CD4-positive, alpha-beta memory T cell (primary cell): ENCODE measurements around the gene HMCES. TPM values are rescaled to one million over a fixed set of nuclear protein-coding genes. Genes with fewer than 3 reads are reported as not detected.
A peak's percentile ranks its signal among the peaks of the same experiment; 100 is the strongest.
"Not testable (repeated sequence)": the region's sequence is repeated elsewhere in the genome, so short reads cannot be mapped to it uniquely, and the experiment has no call there.

Source experiments
- CTCF ChIA-PET: fragments of 350-600 bp; sonication (Branson Sonifier 250); formaldehyde crosslinking; loops from one replicate; lab custom pipeline; 2021; ENCODE audit warnings: inconsistent platforms; ENCODE audit not compliant: partially characterized antibody; lab: Charles Lee
- POLR2A ChIA-PET: fragments of 350-600 bp; sonication (Branson Sonifier 250); formaldehyde crosslinking; loops from one replicate; lab custom pipeline; 2021; ENCODE audit not compliant: partially characterized antibody; lab: Charles Lee
- DNase-seq, 5 donors: peaks; one replicate each; pipeline versions ENCODE4 v3.0.0 to v3.0.0-alpha.2; 2020 to 2022; ENCODE audit warnings: mixed read lengths in 1 of 5
- H3K27ac ChIP-seq: one replicate; pipeline ENCODE4 v1.7.0; 2013; ENCODE audit warnings: low read depth, low read length
- H3K27me3 ChIP-seq: 2 replicates; pipeline ENCODE4 v1.7.0; 2013; ENCODE audit warnings: mild to moderate bottlenecking, low read length, moderate library complexity; ENCODE audit not compliant: insufficient read depth
- H3K36me3 ChIP-seq: 2 replicates; pipeline ENCODE4 v1.7.0; 2013; ENCODE audit warnings: mild to moderate bottlenecking, low read length, moderate library complexity; ENCODE audit not compliant: insufficient read depth
- H3K4me1 ChIP-seq: 2 replicates; pipeline ENCODE4 v1.7.0; 2013; ENCODE audit warnings: mild to moderate bottlenecking, low read length, moderate library complexity; ENCODE audit not compliant: insufficient read depth
- H3K4me3 ChIP-seq, 2 donors: one replicate each; pipeline ENCODE4 v1.7.0; 2013; ENCODE audit warnings: low read length in 2 of 2, mild to moderate bottlenecking in 1 of 2
- H3K9me3 ChIP-seq, 2 donors: one replicate each; pipeline ENCODE4 v1.7.0; 2013; ENCODE audit warnings: low read length in 2 of 2, control low read depth in 1 of 2; ENCODE audit not compliant: control insufficient read depth in 1 of 2
- H3K27ac Mint-ChIP-seq, 7 donors: one replicate each; pipeline ENCODE4 v1.8.0; 2020 to 2021; ENCODE audit warnings: mixed read lengths in 7 of 7, mild to moderate bottlenecking in 6 of 7, inconsistent platforms in 3 of 7, moderate library complexity in 3 of 7
- H3K27me3 Mint-ChIP-seq, 2 donors: one replicate each; pipeline ENCODE4 v1.8.0; 2020 to 2021; ENCODE audit warnings: mixed read lengths in 2 of 2
- H3K36me3 Mint-ChIP-seq, 2 donors: one replicate each; pipeline ENCODE4 v1.8.0; 2020 to 2021; ENCODE audit warnings: mixed read lengths in 2 of 2, inconsistent platforms in 1 of 2, mild to moderate bottlenecking in 1 of 2
- H3K4me1 Mint-ChIP-seq, 4 donors: one replicate each; pipeline ENCODE4 v1.8.0; 2020 to 2021; ENCODE audit warnings: mixed read lengths in 4 of 4, mild to moderate bottlenecking in 1 of 4
- H3K4me3 Mint-ChIP-seq, 8 donors: one replicate each; pipeline ENCODE4 v1.8.0; 2020 to 2021; ENCODE audit warnings: mixed read lengths in 8 of 8, mild to moderate bottlenecking in 7 of 8, moderate library complexity in 6 of 8, inconsistent platforms in 3 of 8
- H3K9me3 Mint-ChIP-seq, 8 donors: one replicate each; pipeline ENCODE4 v1.8.0; 2020 to 2021; ENCODE audit warnings: mixed read lengths in 8 of 8, mild to moderate bottlenecking in 5 of 8, inconsistent platforms in 3 of 8, moderate library complexity in 1 of 8
- intact Hi-C: fragments of 100-400 bp; cut with micrococcal nuclease; formaldehyde crosslinking; loops from one replicate; pipeline ENCODE4 v1.15.1; 2023
- polyA plus RNA-seq, 2 donors: library from polyadenylated mRNA; unstranded; fragments of 300-500 nt; fragmentation: Illumina TruSeq; gene quantifications; one replicate each; pipeline ENCODE4 v1.2.3, GENCODE V29; 2021
- total RNA-seq, 2 experiments: library from RNA; stranded (reverse); gene quantifications; one replicate each; pipeline ENCODE4 v1.2.3, GENCODE V29; 2021

Gene HMCES
- total and polyA plus RNA-seq, 4 experiments from 2014 or later: 50.1 to 100 (median 76.3) TPM

- DNase-seq: no peak
- Mint-ChIP-seq H3K36me3 (no peaks in the 10 kb centered on the region), H3K27ac (no peak overlapping the region), H3K4me3 (no peak overlapping the region), H3K9me3 (no peaks in the 10 kb centered on the region), H3K4me1 (peaks cover 11 to 29% (median 16%) of the 10 kb centered on the region in 4 donors), H3K27me3 (peaks cover 0 to 1% of the 10 kb centered on the region in 2 donors)
- Histone ChIP-seq H3K27ac (no peak overlapping the region), H3K9me3 (no peaks in the 10 kb centered on the region), H3K4me3 (no peak overlapping the region), H3K36me3 (no peaks in the 10 kb centered on the region), H3K27me3 (no peaks in the 10 kb centered on the region), H3K4me1 (peaks cover 25% of the 10 kb centered on the region)
- ChIA-PET CTCF (interaction anchor here (1.1 to 1.8 kb wide), 3 partner anchors 10 to 265 kb away, joined by 4 to 7 read pairs (median 4); no protein-coding TSS in a partner anchor), POLR2A (no interaction called here)
- intact Hi-C loops: no loop called here
Measured at GRCh38 chr3:129235344-129235917, 43.2 kb upstream of the HMCES start.

- intact Hi-C loops: no loop called here
- no peaks in the 10 kb centered on the region for H3K9me3 ChIP-seq
- Mint-ChIP-seq H3K36me3 (no peaks in the 10 kb centered on the region), H3K9me3 (no peaks in the 10 kb centered on the region), H3K4me3 (peak overlapping the region; percentile 33 to 78 (median 64)), H3K27me3 (no peaks in the 10 kb centered on the region), H3K27ac (peak overlapping the region in 5 of 7 donors; percentile 17 to 91 (median 76)), H3K4me1 (peaks cover 7 to 18% (median 13%) of the 10 kb centered on the region in 4 donors)
- POLR2A ChIA-PET: interaction anchor here (0.6 to 0.9 kb wide), 2 partner anchors 8 to 77 kb away, joined by 3 read pairs; a partner anchor contains a TSS
- peaks cover 28% of the 10 kb centered on the region for H3K4me1 ChIP-seq
- H3K27ac ChIP-seq: no peak overlapping the region
- H3K36me3 ChIP-seq: no peaks in the 10 kb centered on the region
- H3K4me3 ChIP-seq: no peak overlapping the region
- peak in 1 of 5 donors; percentile 17 for DNase-seq
- H3K27me3 ChIP-seq: no peaks in the 10 kb centered on the region
- CTCF ChIA-PET: interaction anchor here (0.7 to 2.9 kb wide), 7 partner anchors 8 to 269 kb away, joined by 3 to 17 read pairs (median 8); partner anchors contain the start of gene COPG1
Measured at GRCh38 chr3:129238945-129239705, 39.5 kb upstream of the HMCES start.

GRCh38 chr3:129239991-129240390, 38.7 kb upstream of the HMCES start:
- Mint-ChIP-seq H3K4me3 (peak overlapping the region in 3 of 8 donors; percentile 45 to 66 (median 47)), H3K27me3 (no peaks in the 10 kb centered on the region), H3K4me1 (peaks cover 7 to 18% (median 13%) of the 10 kb centered on the region in 4 donors), H3K27ac (peak overlapping the region in 3 of 7 donors; percentile 3 to 87 (median 87)), H3K36me3 (no peaks in the 10 kb centered on the region), H3K9me3 (no peaks in the 10 kb centered on the region)
- peaks cover 28% of the 10 kb centered on the region for H3K4me1 ChIP-seq
- CTCF ChIA-PET: interaction anchor here (1.1 to 2.3 kb wide), 3 partner anchors 9 to 269 kb away, joined by 4 to 13 read pairs (median 9); partner anchors contain the start of gene COPG1
- no peak overlapping the region for H3K4me3 ChIP-seq
- POLR2A ChIA-PET: no interaction called here
- H3K36me3 ChIP-seq: no peaks in the 10 kb centered on the region
- intact Hi-C loops: no loop called here
- H3K9me3 ChIP-seq: no peaks in the 10 kb centered on the region
- DNase-seq: no peak
- no peaks in the 10 kb centered on the region for H3K27me3 ChIP-seq
- H3K27ac ChIP-seq: no peak overlapping the region

- Histone ChIP-seq H3K27me3 (no peaks in the 10 kb centered on the region), H3K4me1 (peaks cover 29% of the 10 kb centered on the region), H3K27ac (no peak overlapping the region), H3K36me3 (no peaks in the 10 kb centered on the region), H3K4me3 (no peak overlapping the region), H3K9me3 (no peaks in the 10 kb centered on the region)
- no peaks in the 10 kb centered on the region for H3K36me3 Mint-ChIP-seq
- POLR2A ChIA-PET: no interaction called here
- CTCF ChIA-PET: interaction anchor here (1.1 to 2.3 kb wide), 2 partner anchors 187 to 270 kb away, joined by 9 to 13 read pairs; no protein-coding TSS in a partner anchor
- no peaks in the 10 kb centered on the region for H3K9me3 Mint-ChIP-seq
- H3K4me3 Mint-ChIP-seq: no peak overlapping the region
- H3K27me3 Mint-ChIP-seq: no peaks in the 10 kb centered on the region
- H3K27ac Mint-ChIP-seq: no peak overlapping the region
- H3K4me1 Mint-ChIP-seq: peaks cover 7 to 20% (median 15%) of the 10 kb centered on the region in 4 donors
- DNase-seq: no peak
- intact Hi-C loops: no loop called here
Measured at GRCh38 chr3:129240436-129240835, 38.2 kb upstream of the HMCES start.

GRCh38 chr3:129245141-129245540, 33.5 kb upstream of the HMCES start:
- no peaks in the 10 kb centered on the region for H3K27me3 Mint-ChIP-seq
- H3K9me3 Mint-ChIP-seq: no peaks in the 10 kb centered on the region
- peaks cover 10 to 36% (median 23%) of the 10 kb centered on the region in 4 donors for H3K4me1 Mint-ChIP-seq
- H3K4me3 ChIP-seq: no peak overlapping the region
- no peak for DNase-seq
- H3K27ac ChIP-seq: no peak overlapping the region
- ChIA-PET CTCF (interaction anchor here (0.6 to 9.4 kb wide), 35 partner anchors 7 to 627 kb away, joined by 3 to 253 read pairs (median 6); partner anchors contain the start of gene CFAP92), POLR2A (interaction anchor here (0.9 to 6.9 kb wide), 12 partner anchors 62 to 322 kb away, joined by 3 to 90 read pairs (median 4); partner anchors contain the start of genes CFAP92 and CNBP)
- H3K9me3 ChIP-seq: no peaks in the 10 kb centered on the region
- peaks cover 23% of the 10 kb centered on the region for H3K4me1 ChIP-seq
- no peaks in the 10 kb centered on the region for H3K36me3 ChIP-seq
- H3K27ac Mint-ChIP-seq: peak overlapping the region in 1 of 7 donors; percentile 20
- H3K4me3 Mint-ChIP-seq: no peak overlapping the region
- peaks cover 3 to 11% of the 10 kb centered on the region in 2 donors for H3K36me3 Mint-ChIP-seq
- H3K27me3 ChIP-seq: no peaks in the 10 kb centered on the region
- intact Hi-C loops: loop anchor here (1.0 to 5.0 kb wide), 4 partner anchors 192 to 628 kb away; no protein-coding TSS in a partner anchor

- ChIA-PET CTCF (interaction anchor here (0.7 to 9.4 kb wide), 43 partner anchors 8 to 628 kb away, joined by 3 to 253 read pairs (median 6); partner anchors contain the start of genes CFAP92 and CNBP), POLR2A (interaction anchor here (0.6 to 6.9 kb wide), 14 partner anchors 62 to 565 kb away, joined by 3 to 90 read pairs (median 4); partner anchors contain the start of genes CFAP92 and CNBP)
- H3K27me3 ChIP-seq, H3K27me3 Mint-ChIP-seq, H3K9me3 ChIP-seq, H3K9me3 Mint-ChIP-seq, H3K36me3 ChIP-seq, H3K27ac ChIP-seq, H3K4me3 ChIP-seq: not testable (repeated sequence)
- Mint-ChIP-seq H3K4me3 (peak overlapping the region in 1 of 8 donors; percentile 16), H3K27ac (peak overlapping the region in 5 of 7 donors; percentile 2 to 23 (median 6)), H3K4me1 (peaks cover 16 to 42% (median 29%) of the 10 kb centered on the region in 4 donors), H3K36me3 (peaks cover 3 to 17% of the 10 kb centered on the region in 2 donors)
- peak; percentile 75 to 81 (median 79) for DNase-seq
- H3K4me1 ChIP-seq: peaks cover 24% of the 10 kb centered on the region
- intact Hi-C loops: loop anchor here (1.0 to 5.0 kb wide), 4 partner anchors 192 to 628 kb away; no protein-coding TSS in a partner anchor
Measured at GRCh38 chr3:129245641-129246306, 32.9 kb upstream of the HMCES start.
